Osteoblast (primary cell): Measurements from ENCODE around the gene SRSF12. TPM values are rescaled to one million over a fixed set of nuclear protein-coding genes. Genes with fewer than 3 reads are reported as not detected.

Source experiments
- DNase-seq: peaks from one replicate; pipeline ENCODE4 v3.0.0; 2011; ENCODE audit warnings: low spot score, mixed read lengths; ENCODE audit not compliant: insufficient read length; ENCODE audit errors: missing footprints
- H2AFZ ChIP-seq: 2 replicates; pipeline ENCODE4 v1.6.0; 2011; ENCODE audit warnings: mild to moderate bottlenecking, low read length
- H3K27ac ChIP-seq: 2 replicates; pipeline ENCODE4 v1.5.1; 2011; ENCODE audit warnings: mild to moderate bottlenecking, low read depth, low read length, moderate library complexity
- H3K27me3 ChIP-seq: 2 replicates; pipeline ENCODE4 v1.6.0; 2012; ENCODE audit warnings: mild to moderate bottlenecking, control low read depth, inconsistent platforms, low read length, moderate library complexity; ENCODE audit not compliant: insufficient read depth
- H3K36me3 ChIP-seq: 2 replicates; pipeline ENCODE4 v1.5.1; 2011; ENCODE audit warnings: mild to moderate bottlenecking, low read length, control low read depth, moderate library complexity; ENCODE audit not compliant: insufficient read depth
- H3K4me1 ChIP-seq: 2 replicates; pipeline ENCODE4 v1.5.1; 2011; ENCODE audit warnings: mild to moderate bottlenecking, low read length, control low read depth, moderate library complexity; ENCODE audit not compliant: insufficient read depth
- H3K4me2 ChIP-seq: 2 replicates; pipeline ENCODE4 v1.6.0; 2011; ENCODE audit warnings: mild to moderate bottlenecking, low read length; ENCODE audit not compliant: insufficient read depth
- H3K4me3 ChIP-seq: fragments of 200-600 bp; sonication (generic); 3 replicates; pipeline ENCODE4 v1.5.1; 2012; ENCODE audit warnings: mild to moderate bottlenecking, low read length, inconsistent platforms; ENCODE audit not compliant: insufficient read depth
- H3K79me2 ChIP-seq: 2 replicates; pipeline ENCODE4 v1.6.0; 2012; ENCODE audit warnings: mild to moderate bottlenecking, low read length, control low read depth, inconsistent platforms; ENCODE audit not compliant: insufficient read depth
- H3K9me3 ChIP-seq: 2 replicates; pipeline ENCODE4 v1.5.1; 2011; ENCODE audit warnings: low read depth, low read length, control low read depth
- H4K20me1 ChIP-seq: 2 replicates; pipeline ENCODE4 v1.6.0; 2012; ENCODE audit warnings: mild to moderate bottlenecking, low read length, control low read depth; ENCODE audit not compliant: insufficient read depth
- CTCF ChIP-seq: IDR thresholded peaks from 2 replicates; pipeline ENCODE4 v1.5.1; 2011; ENCODE audit warnings: mild to moderate bottlenecking, low read depth, low read length, moderate library complexity; ENCODE audit errors: extremely low read depth
- total RNA-seq: library from RNA; depleted of rRNA; stranded (reverse); fragments of >200 nt; gene quantifications from 2 replicates; pipeline ENCODE4 v1.2.3, GENCODE V29; 2012

Gene SRSF12
- total RNA-seq, 1 donor = under 0.01 TPM

- Histone ChIP-seq H3K27me3 (peaks cover 23% of the 10 kb centered on the region), H3K4me1 (peaks cover 17% of the 10 kb centered on the region), H3K4me3 (peak overlapping the region; percentile 72), H3K4me2 (peak overlapping the region; percentile 80), H2AFZ (peak overlapping the region; percentile 75), H3K9me3 (no peaks in the 10 kb centered on the region), H3K36me3 (no peaks in the 10 kb centered on the region), H4K20me1 (no peaks in the 10 kb centered on the region), H3K27ac (no peak overlapping the region), H3K79me2 (no peaks in the 10 kb centered on the region)
- peak; percentile 72 for DNase-seq
- TF ChIP-seq CTCF = no peak
Observed at GRCh38 chr6:89146718-89147700, 29.1 kb upstream of the SRSF12 start.

- H4K20me1 ChIP-seq = no peaks in the 10 kb centered on the region
- no peaks in the 10 kb centered on the region for H3K36me3 ChIP-seq
- no peak for TF ChIP-seq CTCF
- H3K27me3 ChIP-seq = peaks cover 23% of the 10 kb centered on the region
- peak within 1 kb of the TSS; percentile 72 for H3K4me3 ChIP-seq
- H3K4me1 ChIP-seq = peaks cover 18% of the 10 kb centered on the region
- H3K27ac ChIP-seq = no peak within 1 kb of the TSS
- peak; percentile 88 for DNase-seq
- no peaks in the 10 kb centered on the region for H3K9me3 ChIP-seq
- H3K79me2 ChIP-seq = no peaks in the 10 kb centered on the region
- peak within 1 kb of the TSS; percentile 80 for H3K4me2 ChIP-seq
- H2AFZ ChIP-seq = peak within 1 kb of the TSS; percentile 75
Observed at GRCh38 chr6:89145956-89146717, 28.3 kb upstream of the SRSF12 start, which contains the start of gene PM20D2. Gene PM20D2 (plus strand): TSS chr6:89146055. CDS start chr6:89146145, 90 bp downstream.

GRCh38 chr6:89145091-89145955 lies 27.5 kb upstream of the SRSF12 start:
- Histone ChIP-seq H3K79me2 (no peaks in the 10 kb centered on the region), H3K4me1 (peaks cover 24% of the 10 kb centered on the region), H3K4me2 (peak overlapping the region; percentile 80), H3K9me3 (no peaks in the 10 kb centered on the region), H3K36me3 (no peaks in the 10 kb centered on the region), H3K4me3 (peak overlapping the region; percentile 72), H2AFZ (peak overlapping the region; percentile 75), H3K27ac (no peak overlapping the region), H4K20me1 (no peaks in the 10 kb centered on the region), H3K27me3 (peaks cover 23% of the 10 kb centered on the region)
- TF ChIP-seq CTCF = no peak
- no peak for DNase-seq
